Calu3 (cell line): ENCODE measurements around the gene RAI14. TPM values are rescaled to one million over a fixed set of nuclear protein-coding genes. Genes with fewer than 3 reads are reported as not detected.
"Not testable (repeated sequence)": the region's sequence is repeated elsewhere in the genome, so short reads cannot be mapped to it uniquely, and the experiment has no call there.

ENCODE experiments used
- BruUV-seq: library from RNA; stranded (reverse); fragments of 400-500 nt; replicated peaks from 2 replicates; lab custom pipeline; 2021; lab: Mats Ljungman, UMichigan
- CTCF ChIA-PET: fragments of 300-600 bp; sonication (Branson Sonifier 250); formaldehyde crosslinking; loops from one replicate; lab custom pipeline; 2022; ENCODE audit warnings: antibody characterized with exemption; lab: Charles Lee
- DNase-seq: peaks from one replicate; pipeline ENCODE4 v3.0.0; 2022
- H3K27ac Mint-ChIP-seq: one replicate; pipeline ENCODE4 v1.8.0; 2022; ENCODE audit warnings: mixed read lengths; ENCODE audit not compliant: unreplicated experiment
- H3K27me3 Mint-ChIP-seq: one replicate; pipeline ENCODE4 v1.8.0; 2022; ENCODE audit warnings: mixed read lengths; ENCODE audit not compliant: unreplicated experiment
- H3K36me3 Mint-ChIP-seq: one replicate; pipeline ENCODE4 v1.8.0; 2022; ENCODE audit warnings: mild to moderate bottlenecking, moderate library complexity, mixed read lengths; ENCODE audit not compliant: insufficient read depth, unreplicated experiment
- H3K4me1 Mint-ChIP-seq: one replicate; pipeline ENCODE4 v1.8.0; 2022; ENCODE audit warnings: mild to moderate bottlenecking, low read depth, mixed read lengths; ENCODE audit not compliant: unreplicated experiment
- H3K4me3 Mint-ChIP-seq: one replicate; pipeline ENCODE4 v1.8.0; 2022; ENCODE audit warnings: mild to moderate bottlenecking, low read depth, moderate library complexity, mixed read lengths; ENCODE audit not compliant: unreplicated experiment
- H3K9me3 Mint-ChIP-seq: one replicate; pipeline ENCODE4 v1.8.0; 2022; ENCODE audit warnings: low read depth, mixed read lengths; ENCODE audit not compliant: unreplicated experiment
- intact Hi-C: fragments of 100-400 bp; cut with micrococcal nuclease; formaldehyde crosslinking; loops from one replicate; pipeline ENCODE4 v1.10.0; 2022; ENCODE audit not compliant: unreplicated experiment
- total RNA-seq: library from RNA; stranded (reverse); gene quantifications from 2 replicates; pipeline ENCODE4 v1.2.3, GENCODE V29; 2022
- TF ChIP-seq, protein P1 (sequence below): fragments of 200-600 bp; IDR thresholded peaks from one replicate; pipeline ENCODE4 v1.8.0; 2022; ENCODE audit warnings: antibody characterized with exemption; ENCODE audit not compliant: unreplicated experiment

Gene RAI14
- total RNA-seq, 1 experiment from 2014 or later, result 84.3 TPM

DNA sequence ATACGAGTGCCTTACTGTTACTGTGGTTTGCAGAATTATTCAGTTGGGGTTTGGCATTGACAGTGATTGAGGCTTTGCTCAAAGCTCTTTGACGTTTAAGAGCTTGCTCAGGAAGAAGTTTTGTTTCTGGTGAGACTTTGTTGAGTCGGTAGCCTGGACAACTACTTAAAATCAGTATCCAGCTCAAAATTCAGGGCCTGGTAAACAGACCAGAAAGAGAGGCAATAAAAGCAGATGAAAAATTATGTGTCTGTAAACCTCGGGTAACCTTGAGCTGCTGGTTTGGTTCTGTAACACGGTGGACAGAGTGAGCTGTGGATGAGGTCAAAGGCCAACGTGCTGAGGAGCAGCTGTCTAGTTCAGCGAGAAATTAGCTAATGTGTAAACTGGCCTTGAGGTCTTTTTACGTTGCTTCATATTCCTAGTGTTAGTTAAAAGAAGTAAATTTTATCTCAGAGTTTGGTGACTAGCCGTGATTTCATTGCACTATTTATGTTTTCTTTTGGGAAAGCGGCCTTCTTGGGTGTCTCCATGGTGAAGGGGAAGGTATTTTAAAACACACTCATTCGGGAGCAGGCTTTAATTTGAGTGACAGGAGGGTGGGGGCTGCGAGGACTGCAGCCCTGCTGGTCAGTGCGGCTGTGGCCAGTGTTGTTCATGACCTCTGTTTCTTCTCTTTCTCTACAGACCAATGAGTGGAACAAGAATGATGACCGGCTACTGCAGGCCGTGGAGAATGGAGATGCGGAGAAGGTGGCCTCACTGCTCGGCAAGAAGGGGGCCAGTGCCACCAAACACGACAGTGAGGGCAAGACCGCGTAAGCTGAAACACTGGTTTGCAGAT lies 100.9 kb downstream of the RAI14 start:
- H3K4me1 Mint-ChIP-seq, result peaks cover 11% of the 10 kb centered on the region
- CTCF ChIA-PET, result no interaction called here
- BruUV-seq, result no TSS peak
- no peaks in the 10 kb centered on the region for H3K27me3 Mint-ChIP-seq
- H3K36me3 Mint-ChIP-seq, result no peaks in the 10 kb centered on the region
- no peak overlapping the region for H3K4me3 Mint-ChIP-seq
- DNase-seq, result no peak
- intact Hi-C loops, result no loop called here
- H3K9me3 Mint-ChIP-seq, result no peaks in the 10 kb centered on the region
- TF ChIP-seq, protein P1, sequence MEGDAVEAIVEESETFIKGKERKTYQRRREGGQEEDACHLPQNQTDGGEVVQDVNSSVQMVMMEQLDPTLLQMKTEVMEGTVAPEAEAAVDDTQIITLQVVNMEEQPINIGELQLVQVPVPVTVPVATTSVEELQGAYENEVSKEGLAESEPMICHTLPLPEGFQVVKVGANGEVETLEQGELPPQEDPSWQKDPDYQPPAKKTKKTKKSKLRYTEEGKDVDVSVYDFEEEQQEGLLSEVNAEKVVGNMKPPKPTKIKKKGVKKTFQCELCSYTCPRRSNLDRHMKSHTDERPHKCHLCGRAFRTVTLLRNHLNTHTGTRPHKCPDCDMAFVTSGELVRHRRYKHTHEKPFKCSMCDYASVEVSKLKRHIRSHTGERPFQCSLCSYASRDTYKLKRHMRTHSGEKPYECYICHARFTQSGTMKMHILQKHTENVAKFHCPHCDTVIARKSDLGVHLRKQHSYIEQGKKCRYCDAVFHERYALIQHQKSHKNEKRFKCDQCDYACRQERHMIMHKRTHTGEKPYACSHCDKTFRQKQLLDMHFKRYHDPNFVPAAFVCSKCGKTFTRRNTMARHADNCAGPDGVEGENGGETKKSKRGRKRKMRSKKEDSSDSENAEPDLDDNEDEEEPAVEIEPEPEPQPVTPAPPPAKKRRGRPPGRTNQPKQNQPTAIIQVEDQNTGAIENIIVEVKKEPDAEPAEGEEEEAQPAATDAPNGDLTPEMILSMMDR, result no peak
- no peak overlapping the region for H3K27ac Mint-ChIP-seq

DNA sequence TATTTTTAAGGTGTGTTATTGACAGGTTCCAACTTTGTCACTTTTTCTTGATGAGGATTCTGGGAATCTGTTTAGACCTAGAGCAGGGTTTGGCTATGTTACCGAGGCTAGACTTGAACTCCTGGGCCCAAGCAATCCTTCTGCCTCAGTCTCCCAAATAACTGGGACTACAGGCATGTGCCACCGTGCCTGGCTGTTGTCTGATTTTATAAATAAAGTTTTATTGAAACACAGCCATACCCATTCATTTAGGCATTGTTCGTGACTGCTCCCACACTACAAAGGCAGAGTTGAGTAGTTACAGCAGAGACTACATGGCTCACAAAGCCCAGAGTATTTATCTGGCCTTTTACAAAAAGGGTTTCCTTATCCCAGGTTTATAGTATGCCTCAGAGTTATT lies 102.4 kb downstream of the RAI14 start:
- no peak for DNase-seq
- H3K4me1 Mint-ChIP-seq, result peaks cover 11% of the 10 kb centered on the region
- intact Hi-C loops, result no loop called here
- CTCF ChIA-PET, result no interaction called here
- peaks cover 2% of the 10 kb centered on the region for H3K36me3 Mint-ChIP-seq
- H3K27ac Mint-ChIP-seq, result no peak overlapping the region
- no peaks in the 10 kb centered on the region for H3K9me3 Mint-ChIP-seq
- no TSS peak for BruUV-seq
- H3K4me3 Mint-ChIP-seq, result no peak overlapping the region
- TF ChIP-seq, protein P1, result no peak
- no peaks in the 10 kb centered on the region for H3K27me3 Mint-ChIP-seq

- H3K4me1 Mint-ChIP-seq, result peaks cover 11% of the 10 kb centered on the region
- H3K4me3 Mint-ChIP-seq, DNase-seq, BruUV-seq, H3K9me3 Mint-ChIP-seq, H3K27ac Mint-ChIP-seq, intact Hi-C loops, H3K27me3 Mint-ChIP-seq, H3K36me3 Mint-ChIP-seq, CTCF ChIA-PET: not testable (repeated sequence)
Measured at GRCh38 chr5:34759213-34759612, 103.1 kb downstream of the RAI14 start.

DNA sequence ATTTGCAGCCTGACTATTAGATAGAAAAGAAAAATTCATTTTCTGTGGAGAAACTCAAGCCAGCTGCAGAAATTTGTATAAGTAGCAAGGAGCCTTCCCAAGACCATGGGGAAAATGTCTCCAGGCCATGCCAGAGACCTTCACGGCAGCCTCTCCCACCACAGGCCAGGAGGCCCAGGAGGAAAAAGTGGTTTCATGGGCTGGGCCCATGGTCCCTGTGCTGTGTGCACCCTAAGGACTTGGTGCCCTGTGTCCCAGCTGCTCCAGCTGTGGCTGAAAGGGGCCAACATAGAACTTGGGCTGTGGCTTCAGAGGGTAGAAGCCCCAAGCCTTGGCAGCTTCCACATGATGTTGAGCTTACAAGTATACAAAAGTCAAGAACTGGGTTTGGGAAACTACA lies 109.5 kb downstream of the RAI14 start:
- no peak for DNase-seq
- Mint-ChIP-seq H3K27ac (no peak overlapping the region), H3K36me3 (peaks cover 14% of the 10 kb centered on the region), H3K4me3 (no peak overlapping the region), H3K4me1 (no peaks in the 10 kb centered on the region), H3K27me3 (no peaks in the 10 kb centered on the region), H3K9me3 (no peaks in the 10 kb centered on the region)
- BruUV-seq, result no TSS peak
- CTCF ChIA-PET, result no interaction called here
- intact Hi-C loops, result no loop called here
- TF ChIP-seq, protein P1, result no peak

DNA sequence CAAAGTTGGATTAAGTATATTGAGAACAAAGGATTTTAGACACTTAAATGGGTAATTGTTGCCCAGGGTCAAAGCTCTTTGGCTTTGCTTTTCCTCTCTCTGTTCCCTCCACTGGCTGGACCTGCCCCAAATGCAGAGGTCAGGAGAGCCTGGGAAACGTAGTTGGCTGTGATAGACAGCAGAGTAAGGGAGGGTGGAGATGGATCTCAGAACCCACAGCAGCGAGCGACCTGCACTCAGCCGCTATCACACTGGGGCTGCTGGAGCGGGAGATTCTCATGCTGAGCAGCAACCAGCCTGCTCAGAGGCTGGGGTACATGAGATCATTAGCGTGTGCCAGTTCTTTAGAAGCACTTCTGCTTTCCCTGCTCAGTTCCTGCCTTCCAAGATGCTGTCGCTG lies 111.1 kb downstream of the RAI14 start:
- CTCF ChIA-PET, result no interaction called here
- no TSS peak for BruUV-seq
- Mint-ChIP-seq H3K27ac (no peak overlapping the region), H3K4me1 (no peaks in the 10 kb centered on the region), H3K36me3 (peaks cover 14% of the 10 kb centered on the region), H3K4me3 (no peak overlapping the region), H3K27me3 (no peaks in the 10 kb centered on the region), H3K9me3 (no peaks in the 10 kb centered on the region)
- DNase-seq, result no peak
- TF ChIP-seq, protein P1, result no peak
- intact Hi-C loops, result no loop called here
